ENCODE data around the gene LCTL. TPM values are rescaled to one million over a fixed set of nuclear protein-coding genes. Genes with fewer than 3 reads are reported as not detected.

Gene LCTL, protein sequence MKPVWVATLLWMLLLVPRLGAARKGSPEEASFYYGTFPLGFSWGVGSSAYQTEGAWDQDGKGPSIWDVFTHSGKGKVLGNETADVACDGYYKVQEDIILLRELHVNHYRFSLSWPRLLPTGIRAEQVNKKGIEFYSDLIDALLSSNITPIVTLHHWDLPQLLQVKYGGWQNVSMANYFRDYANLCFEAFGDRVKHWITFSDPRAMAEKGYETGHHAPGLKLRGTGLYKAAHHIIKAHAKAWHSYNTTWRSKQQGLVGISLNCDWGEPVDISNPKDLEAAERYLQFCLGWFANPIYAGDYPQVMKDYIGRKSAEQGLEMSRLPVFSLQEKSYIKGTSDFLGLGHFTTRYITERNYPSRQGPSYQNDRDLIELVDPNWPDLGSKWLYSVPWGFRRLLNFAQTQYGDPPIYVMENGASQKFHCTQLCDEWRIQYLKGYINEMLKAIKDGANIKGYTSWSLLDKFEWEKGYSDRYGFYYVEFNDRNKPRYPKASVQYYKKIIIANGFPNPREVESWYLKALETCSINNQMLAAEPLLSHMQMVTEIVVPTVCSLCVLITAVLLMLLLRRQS
- not detected for total RNA-seq (2013)
- polyA plus RNA-seq (not detected), polyA minus RNA-seq (not detected in 2 replicates), total RNA-seq (0 to 0.90 (median 0.03) reads per million in 11 experiments)

GRCh38 chr15:66565741-66566144, at the start of gene LCTL:
LCTL (minus strand) TSS chr15:66565998; CDS start chr15:66565365, 633 bp downstream.
- 76% methylated on average over 2 of the region's 14 CpGs for WGBS (ENCODE audit: insufficient coverage)
- Histone ChIP-seq H3K4me3 (replicated peaks in 1 of 3; ENCODE audit: low read depth in 2 of 3, low read length in 3 of 3) (no peak within 1 kb of the TSS), H3K27ac (ENCODE audit: low read depth in 1 of 2, low read length in 2 of 2) (no peak within 1 kb of the TSS), H3K9me3 (replicated peaks in 1 of 2; ENCODE audit: control insufficient read depth in 1 of 2, insufficient read depth in 1 of 2, low read length in 2 of 2) (no peaks in the 10 kb centered on the region), H2AFZ (ENCODE audit: insufficient read depth, low read depth, low read length, poor library complexity, severe bottlenecking) (peak within 1 kb of the TSS; percentile 33), H3K36me3 (replicated peaks in 1 of 2; ENCODE audit: control insufficient read depth in 1 of 2, insufficient read depth in 2 of 2, low read length in 2 of 2) (no peaks in the 10 kb centered on the region), H3K79me2 (ENCODE audit: insufficient read depth, low read length) (no peaks in the 10 kb centered on the region), H3K9ac (ENCODE audit: insufficient read depth, low read length, poor library complexity, severe bottlenecking) (no peak within 1 kb of the TSS), H3K27me3 (ENCODE audit: control insufficient read depth in 2 of 2, insufficient read depth in 2 of 2, low read length in 2 of 2) (no peaks in the 10 kb centered on the region), H3K4me2 (replicated peaks; ENCODE audit: extremely low read depth, low read length, poor library complexity, severe bottlenecking) (peak within 1 kb of the TSS; percentile 4), H3K4me1 (ENCODE audit: control insufficient read depth in 1 of 2, insufficient read depth in 2 of 2, low read length in 2 of 2) (peaks cover 0 to 3% of the 10 kb centered on the region in 2 donors), H4K20me1 (ENCODE audit: insufficient read depth, low read length) (no peaks in the 10 kb centered on the region)
- Mint-ChIP-seq H3K9me3 (peaks cover 0 to 5% (median 0%) of the 10 kb centered on the region in 7 donors), H3K4me1 (peaks cover 6% of the 10 kb centered on the region), H3K4me3 (peak within 1 kb of the TSS in 1 of 2 donors; percentile 35), H3K36me3 (no peaks in the 10 kb centered on the region), H3K27me3 (ENCODE audit: low read depth in 3 of 3) (peaks cover 0 to 6% (median 5%) of the 10 kb centered on the region in 3 donors), H3K27ac (no peak within 1 kb of the TSS)
- TF ChIP-seq, protein P1, sequence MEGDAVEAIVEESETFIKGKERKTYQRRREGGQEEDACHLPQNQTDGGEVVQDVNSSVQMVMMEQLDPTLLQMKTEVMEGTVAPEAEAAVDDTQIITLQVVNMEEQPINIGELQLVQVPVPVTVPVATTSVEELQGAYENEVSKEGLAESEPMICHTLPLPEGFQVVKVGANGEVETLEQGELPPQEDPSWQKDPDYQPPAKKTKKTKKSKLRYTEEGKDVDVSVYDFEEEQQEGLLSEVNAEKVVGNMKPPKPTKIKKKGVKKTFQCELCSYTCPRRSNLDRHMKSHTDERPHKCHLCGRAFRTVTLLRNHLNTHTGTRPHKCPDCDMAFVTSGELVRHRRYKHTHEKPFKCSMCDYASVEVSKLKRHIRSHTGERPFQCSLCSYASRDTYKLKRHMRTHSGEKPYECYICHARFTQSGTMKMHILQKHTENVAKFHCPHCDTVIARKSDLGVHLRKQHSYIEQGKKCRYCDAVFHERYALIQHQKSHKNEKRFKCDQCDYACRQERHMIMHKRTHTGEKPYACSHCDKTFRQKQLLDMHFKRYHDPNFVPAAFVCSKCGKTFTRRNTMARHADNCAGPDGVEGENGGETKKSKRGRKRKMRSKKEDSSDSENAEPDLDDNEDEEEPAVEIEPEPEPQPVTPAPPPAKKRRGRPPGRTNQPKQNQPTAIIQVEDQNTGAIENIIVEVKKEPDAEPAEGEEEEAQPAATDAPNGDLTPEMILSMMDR (IDR thresholded peaks at IDR 0.05), result no peak
- intact Hi-C loops (cut with micrococcal nuclease), result no loop called here
- DNase-seq, result no peak

GRCh38 chr15:66614951-66615760, 49.4 kb upstream of the LCTL start:
- DNase-seq, result peak; percentile 37 to 69 (median 43)
- peak overlapping the region in 1 of 3 experiments; percentile 38 for H3K4me3 ChIP-seq (replicated peaks in 1 of 3; ENCODE audit: low read depth in 2 of 3, low read length in 3 of 3)
- intact Hi-C loops (cut with micrococcal nuclease), result loop anchor here in 1 of 2 donors (5.0 kb wide), 3 partner anchors 87 to 237 kb away; partner anchors contain the start of gene SMAD6
- H3K4me3 Mint-ChIP-seq, result peak overlapping the region in 1 of 2 donors; percentile 60
- no peaks in the 10 kb centered on the region for H3K27me3 ChIP-seq (ENCODE audit: control insufficient read depth in 2 of 2, insufficient read depth in 2 of 2, low read length in 2 of 2)
- H3K9me3 ChIP-seq (replicated peaks in 1 of 2; ENCODE audit: control insufficient read depth in 1 of 2, insufficient read depth in 1 of 2, low read length in 2 of 2), result no peaks in the 10 kb centered on the region
- TF ChIP-seq, protein P1 (IDR thresholded peaks at IDR 0.05), result no peak
- peaks cover 0 to under 1% (median 0%) of the 10 kb centered on the region in 3 donors for H3K27me3 Mint-ChIP-seq (ENCODE audit: low read depth in 3 of 3)
- no peaks in the 10 kb centered on the region for H4K20me1 ChIP-seq (ENCODE audit: insufficient read depth, low read length)
- H3K9ac ChIP-seq (ENCODE audit: insufficient read depth, low read length, poor library complexity, severe bottlenecking), result no peak overlapping the region
- H3K36me3 Mint-ChIP-seq, result peaks cover 0 to 1% of the 10 kb centered on the region in 2 donors
- peak overlapping the region; percentile 65 to 93 (median 85) for H3K27ac Mint-ChIP-seq
- peak overlapping the region; percentile 47 for H2AFZ ChIP-seq (ENCODE audit: insufficient read depth, low read depth, low read length, poor library complexity, severe bottlenecking)
- peaks cover 0 to 6% (median 0%) of the 10 kb centered on the region in 7 donors for H3K9me3 Mint-ChIP-seq
- peak overlapping the region; percentile 56 for H3K4me2 ChIP-seq (replicated peaks; ENCODE audit: extremely low read depth, low read length, poor library complexity, severe bottlenecking)
- peak overlapping the region; percentile 34 to 78 for H3K27ac ChIP-seq (ENCODE audit: low read depth in 1 of 2, low read length in 2 of 2)
- WGBS (ENCODE audit: insufficient coverage), result 16% methylated on average over 5 of the region's 8 CpGs
- H3K4me1 ChIP-seq (ENCODE audit: control insufficient read depth in 1 of 2, insufficient read depth in 2 of 2, low read length in 2 of 2), result peaks cover 64 to 69% of the 10 kb centered on the region in 2 donors
- no peaks in the 10 kb centered on the region for H3K79me2 ChIP-seq (ENCODE audit: insufficient read depth, low read length)
- H3K36me3 ChIP-seq (replicated peaks in 1 of 2; ENCODE audit: control insufficient read depth in 1 of 2, insufficient read depth in 2 of 2, low read length in 2 of 2), result no peaks in the 10 kb centered on the region
- peaks cover 64% of the 10 kb centered on the region for H3K4me1 Mint-ChIP-seq

All from CD14-positive monocyte (primary cell).